ENCODE results near the gene RALGAPB.
"Not testable (repeated sequence)": the region's sequence is repeated elsewhere in the genome, so short reads cannot be mapped to it uniquely, and the experiment has no call there.

The RALGAPB gene

DNA sequence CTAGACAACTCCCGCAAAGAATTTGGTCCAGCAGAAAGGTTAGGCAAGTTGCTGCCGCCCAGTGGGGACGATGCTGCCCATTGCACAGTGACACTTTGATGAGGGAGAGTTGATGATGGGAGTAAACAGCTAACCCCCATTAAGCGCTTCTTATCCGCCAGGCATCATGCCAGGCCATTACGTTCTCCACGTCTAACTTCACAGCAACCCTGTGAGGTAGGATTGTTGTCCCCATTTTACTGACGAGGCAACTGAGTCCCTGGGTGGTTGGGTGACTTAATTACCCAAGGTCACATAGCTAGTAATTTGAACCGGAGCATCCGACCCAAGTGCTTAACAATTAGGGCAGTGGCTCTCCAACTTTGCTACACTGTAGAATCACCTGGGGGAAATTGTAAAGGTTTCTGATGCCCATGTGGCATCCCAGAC is 738 bp downstream of the RALGAPB start:
- no peaks in the 10 kb centered on the region for H3K36me3 ChIP-seq (ENCODE audit: control insufficient read depth, insufficient read depth, low read length)
- peak overlapping the region; percentile 67 for H3K9ac ChIP-seq (ENCODE audit: low read length)
- H3K27ac ChIP-seq (ENCODE audit: low read depth, low read length), result no peak overlapping the region
- no peaks in the 10 kb centered on the region for H3K27me3 ChIP-seq (ENCODE audit: control insufficient read depth, insufficient read depth, low read length)
- peak overlapping the region; percentile 96 for H3K4me3 ChIP-seq (ENCODE audit: low read length)
- H3K4me1 ChIP-seq (ENCODE audit: control insufficient read depth, insufficient read depth, low read length), result peaks cover 11% of the 10 kb centered on the region

DNA sequence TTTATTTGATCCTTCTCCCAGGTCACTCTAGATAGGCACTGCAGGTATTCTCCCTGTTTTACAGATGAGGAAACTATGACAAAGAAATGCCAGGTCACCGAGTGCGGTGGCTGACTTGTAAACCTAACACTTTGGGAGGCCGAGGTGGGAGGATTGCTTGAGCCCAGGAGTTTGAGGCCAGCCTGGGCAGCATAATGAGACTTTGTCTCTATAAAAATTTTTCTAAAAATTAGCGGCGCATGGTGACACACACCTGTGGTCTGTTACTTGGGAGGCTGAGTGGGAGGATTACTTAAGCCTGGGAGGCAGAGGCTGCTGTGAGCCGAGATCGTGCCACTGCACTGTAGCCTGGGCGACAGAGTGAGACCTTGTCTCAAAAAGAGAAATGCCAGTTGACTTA is 5.1 kb downstream of the RALGAPB start:
- Histone ChIP-seq H3K9ac (ENCODE audit: low read length) (no peak overlapping the region), H3K4me1 (ENCODE audit: control insufficient read depth, insufficient read depth, low read length) (peaks cover 7% of the 10 kb centered on the region), H3K27ac (ENCODE audit: low read depth, low read length) (no peak overlapping the region), H3K4me3 (ENCODE audit: low read length) (no peak overlapping the region), H3K27me3 (ENCODE audit: control insufficient read depth, insufficient read depth, low read length) (no peaks in the 10 kb centered on the region), H3K36me3 (ENCODE audit: control insufficient read depth, insufficient read depth, low read length) (no peaks in the 10 kb centered on the region)

DNA sequence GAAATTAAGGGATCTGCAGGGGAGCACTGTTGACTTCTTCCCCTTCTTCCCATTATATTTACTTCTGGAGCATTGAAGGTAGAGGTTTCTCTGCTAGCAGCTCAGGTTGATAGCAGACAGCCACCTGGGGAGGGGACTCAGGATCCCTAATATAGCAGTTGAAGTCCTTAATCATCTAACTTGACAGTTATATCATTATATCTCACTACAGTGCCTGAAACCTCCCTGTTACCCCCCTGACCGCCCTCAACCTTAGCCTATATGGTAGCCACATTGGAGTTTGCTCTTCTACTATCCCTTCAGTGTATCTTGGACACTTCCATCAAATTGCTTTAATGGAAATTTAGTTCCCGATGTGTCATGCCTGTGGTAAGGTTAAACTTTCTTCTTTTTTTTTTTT is 7.0 kb downstream of the RALGAPB start:
- H3K4me1 ChIP-seq (ENCODE audit: control insufficient read depth, insufficient read depth, low read length), result no peaks in the 10 kb centered on the region
- no peaks in the 10 kb centered on the region for H3K27me3 ChIP-seq (ENCODE audit: control insufficient read depth, insufficient read depth, low read length)
- no peak overlapping the region for H3K9ac ChIP-seq (ENCODE audit: low read length)
- H3K4me3 ChIP-seq (ENCODE audit: low read length), result no peak overlapping the region
- no peaks in the 10 kb centered on the region for H3K36me3 ChIP-seq (ENCODE audit: control insufficient read depth, insufficient read depth, low read length)
- no peak overlapping the region for H3K27ac ChIP-seq (ENCODE audit: low read depth, low read length)

DNA sequence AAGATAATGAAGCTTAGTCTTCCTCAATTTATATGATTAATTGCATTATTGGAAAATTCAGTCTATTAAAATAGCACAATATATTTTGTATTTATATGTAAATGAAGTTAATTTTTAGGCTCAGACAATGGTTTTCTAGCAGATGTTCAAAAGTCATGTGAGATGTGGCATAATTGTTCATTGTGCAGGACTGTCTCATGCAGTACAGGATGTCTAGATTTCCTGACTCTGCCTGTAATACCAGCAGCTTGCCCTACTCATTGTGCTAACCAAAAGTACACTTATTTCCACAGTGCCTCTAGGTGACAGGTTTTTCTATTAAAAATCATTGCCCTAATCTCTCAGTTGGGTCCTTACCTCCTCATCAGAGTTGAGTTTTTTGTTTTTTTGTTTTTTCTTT is 12.4 kb downstream of the RALGAPB start:
- no peaks in the 10 kb centered on the region for H3K4me1 ChIP-seq (ENCODE audit: control insufficient read depth, insufficient read depth, low read length)
- no peaks in the 10 kb centered on the region for H3K27me3 ChIP-seq (ENCODE audit: control insufficient read depth, insufficient read depth, low read length)
- no peak overlapping the region for H3K4me3 ChIP-seq (ENCODE audit: low read length)
- no peak overlapping the region for H3K27ac ChIP-seq (ENCODE audit: low read depth, low read length)
- peaks cover 7% of the 10 kb centered on the region for H3K36me3 ChIP-seq (ENCODE audit: control insufficient read depth, insufficient read depth, low read length)
- no peak overlapping the region for H3K9ac ChIP-seq (ENCODE audit: low read length)

DNA sequence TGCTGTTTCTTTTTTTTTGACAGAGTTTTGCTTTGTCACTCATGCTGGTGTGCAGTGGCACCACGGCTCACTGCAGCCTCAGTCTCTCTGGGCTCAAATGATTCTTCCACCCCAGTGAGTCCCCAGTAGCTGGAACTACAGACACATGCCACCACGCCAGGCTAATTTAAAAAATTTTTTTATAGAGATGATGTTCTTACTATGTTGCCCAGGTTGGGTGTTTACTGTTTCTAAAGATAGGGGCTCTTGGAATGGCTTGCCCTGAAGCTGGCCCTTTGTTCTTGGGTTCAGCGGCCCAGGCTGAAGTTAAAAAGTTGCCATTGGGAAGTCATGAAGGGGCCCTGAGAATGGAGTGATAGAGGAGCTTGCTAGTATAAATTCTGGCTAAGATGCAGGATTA is 16.5 kb downstream of the RALGAPB start:
- Histone ChIP-seq H3K27ac (ENCODE audit: low read depth, low read length) (no peak overlapping the region), H3K36me3 (ENCODE audit: control insufficient read depth, insufficient read depth, low read length) (peaks cover 13% of the 10 kb centered on the region), H3K9ac (ENCODE audit: low read length) (no peak overlapping the region), H3K27me3 (ENCODE audit: control insufficient read depth, insufficient read depth, low read length) (no peaks in the 10 kb centered on the region), H3K4me1 (ENCODE audit: control insufficient read depth, insufficient read depth, low read length) (no peaks in the 10 kb centered on the region), H3K4me3 (ENCODE audit: low read length) (no peak overlapping the region)

DNA sequence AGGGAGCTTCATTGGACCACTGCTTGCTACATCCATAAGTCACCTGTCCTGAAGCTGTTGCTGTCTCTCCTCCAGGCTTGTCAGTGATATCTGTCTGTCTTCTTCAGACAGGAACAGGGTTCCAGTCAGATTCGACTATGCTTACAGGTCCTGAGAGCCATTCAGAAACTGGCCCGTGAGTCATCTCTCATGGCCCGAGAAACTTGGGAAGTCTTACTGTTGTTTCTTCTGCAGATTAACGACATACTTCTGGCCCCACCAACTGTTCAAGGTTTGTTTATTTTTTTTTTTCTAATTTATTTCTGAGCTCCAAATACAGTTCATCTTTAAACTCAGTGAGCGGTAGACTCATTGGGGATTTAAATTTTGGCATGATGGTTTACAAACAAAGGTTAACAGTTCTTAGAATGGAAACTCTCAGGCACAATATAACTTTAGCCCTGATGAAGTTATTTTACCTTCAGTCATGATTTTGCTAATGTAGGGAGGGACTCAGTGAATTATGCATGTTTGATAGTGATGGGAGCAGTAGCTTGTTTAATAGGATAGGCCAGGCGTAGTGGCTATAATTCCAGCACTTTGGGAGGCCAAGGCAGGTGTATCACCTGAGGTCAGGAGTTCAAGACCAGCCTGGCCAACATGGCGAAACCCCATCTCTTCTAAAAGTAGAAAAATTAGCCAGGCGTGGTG is 24.7 kb downstream of the RALGAPB start:
- Histone ChIP-seq H3K36me3 (ENCODE audit: control insufficient read depth, insufficient read depth, low read length) (peaks cover 27% of the 10 kb centered on the region), H3K27ac (ENCODE audit: low read depth, low read length) (no peak overlapping the region), H3K4me1 (ENCODE audit: control insufficient read depth, insufficient read depth, low read length) (no peaks in the 10 kb centered on the region)

DNA sequence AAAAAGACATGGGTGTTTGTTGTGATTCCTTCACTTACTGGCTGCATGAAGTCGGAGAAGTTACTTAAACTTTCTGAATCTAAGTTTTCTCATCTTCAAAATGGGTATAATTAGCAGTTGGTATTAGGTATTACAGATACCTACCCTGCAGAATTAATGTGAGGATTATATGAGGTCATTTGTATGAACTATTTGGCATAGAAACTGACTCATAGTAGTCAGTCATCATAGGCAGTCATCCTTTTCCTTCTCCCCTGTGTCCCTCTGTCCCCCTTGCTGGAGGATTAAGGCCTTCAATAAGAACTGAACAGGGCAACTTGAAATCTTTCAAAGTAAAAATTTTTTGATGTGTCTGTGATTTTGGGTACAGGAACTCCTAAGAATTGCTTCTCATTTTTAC is 26.3 kb downstream of the RALGAPB start:
- no peak overlapping the region for H3K4me3 ChIP-seq (ENCODE audit: low read length)
- H3K27ac ChIP-seq (ENCODE audit: low read depth, low read length), result no peak overlapping the region
- no peak overlapping the region for H3K9ac ChIP-seq (ENCODE audit: low read length)
- peaks cover 21% of the 10 kb centered on the region for H3K36me3 ChIP-seq (ENCODE audit: control insufficient read depth, insufficient read depth, low read length)
- H3K27me3 ChIP-seq (ENCODE audit: control insufficient read depth, insufficient read depth, low read length), result no peaks in the 10 kb centered on the region
- H3K4me1 ChIP-seq (ENCODE audit: control insufficient read depth, insufficient read depth, low read length), result no peaks in the 10 kb centered on the region

More for the DNA sequence above, 24.7 kb downstream of the RALGAPB start:
- no peak overlapping the region for H3K4me3 ChIP-seq (ENCODE audit: low read length)
- H3K9ac ChIP-seq (ENCODE audit: low read length), result no peak overlapping the region
- no peaks in the 10 kb centered on the region for H3K27me3 ChIP-seq (ENCODE audit: control insufficient read depth, insufficient read depth, low read length)

DNA sequence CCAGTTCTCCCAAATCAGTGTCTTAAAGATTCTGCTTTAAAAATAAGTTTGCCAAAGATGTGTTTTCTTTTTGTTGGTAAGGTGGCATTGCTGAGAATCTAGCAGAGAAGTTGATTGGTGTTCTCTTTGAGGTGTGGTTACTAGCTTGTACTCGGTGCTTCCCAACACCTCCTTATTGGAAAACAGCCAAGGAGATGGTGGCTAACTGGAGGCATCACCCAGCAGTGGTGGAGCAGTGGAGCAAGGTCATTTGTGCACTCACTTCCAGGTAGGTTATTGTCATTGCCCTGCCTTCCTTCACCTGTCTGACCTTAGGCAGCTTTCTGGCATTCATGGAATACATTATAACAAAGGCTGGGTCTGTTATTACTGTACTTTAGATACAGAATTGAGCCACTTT is 26.7 kb downstream of the RALGAPB start:
- H3K36me3 ChIP-seq (ENCODE audit: control insufficient read depth, insufficient read depth, low read length), result peaks cover 21% of the 10 kb centered on the region
- H3K4me3 ChIP-seq (ENCODE audit: low read length), result no peak overlapping the region
- H3K27ac ChIP-seq (ENCODE audit: low read depth, low read length), result no peak overlapping the region
- no peaks in the 10 kb centered on the region for H3K4me1 ChIP-seq (ENCODE audit: control insufficient read depth, insufficient read depth, low read length)
- no peaks in the 10 kb centered on the region for H3K27me3 ChIP-seq (ENCODE audit: control insufficient read depth, insufficient read depth, low read length)
- H3K9ac ChIP-seq (ENCODE audit: low read length), result no peak overlapping the region

DNA sequence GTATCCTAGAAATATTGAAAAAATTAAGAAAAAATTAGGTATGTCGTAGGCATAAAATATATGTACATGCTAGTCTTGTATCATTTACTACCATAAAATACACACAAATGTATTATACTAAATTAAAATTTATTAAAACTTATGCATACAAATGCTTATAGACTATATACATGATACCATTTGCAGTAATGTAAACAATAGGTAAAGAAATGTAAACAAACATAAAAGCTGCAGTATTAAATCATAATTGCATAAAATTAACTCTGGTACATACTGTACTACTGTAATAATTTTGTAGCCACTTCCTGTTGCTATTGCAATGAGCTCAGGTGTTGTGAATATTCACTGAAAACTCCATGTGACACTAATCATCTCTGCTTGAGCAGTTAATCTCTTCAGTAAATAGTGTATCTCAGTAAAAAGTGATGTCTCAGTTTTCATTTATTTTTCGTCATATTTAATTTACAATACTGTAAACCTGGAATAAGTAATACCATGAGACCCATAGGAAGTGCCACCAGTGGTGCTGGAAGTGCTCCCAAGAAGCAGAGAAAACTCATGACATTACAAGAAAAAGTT is 29.3 kb downstream of the RALGAPB start:
- H3K27me3 ChIP-seq (ENCODE audit: control insufficient read depth, insufficient read depth, low read length), result no peaks in the 10 kb centered on the region
- H3K4me3 ChIP-seq (ENCODE audit: low read length), result no peak overlapping the region
- peaks cover 24% of the 10 kb centered on the region for H3K36me3 ChIP-seq (ENCODE audit: control insufficient read depth, insufficient read depth, low read length)
- no peak overlapping the region for H3K9ac ChIP-seq (ENCODE audit: low read length)
- no peak overlapping the region for H3K27ac ChIP-seq (ENCODE audit: low read depth, low read length)
- no peaks in the 10 kb centered on the region for H3K4me1 ChIP-seq (ENCODE audit: control insufficient read depth, insufficient read depth, low read length)

DNA sequence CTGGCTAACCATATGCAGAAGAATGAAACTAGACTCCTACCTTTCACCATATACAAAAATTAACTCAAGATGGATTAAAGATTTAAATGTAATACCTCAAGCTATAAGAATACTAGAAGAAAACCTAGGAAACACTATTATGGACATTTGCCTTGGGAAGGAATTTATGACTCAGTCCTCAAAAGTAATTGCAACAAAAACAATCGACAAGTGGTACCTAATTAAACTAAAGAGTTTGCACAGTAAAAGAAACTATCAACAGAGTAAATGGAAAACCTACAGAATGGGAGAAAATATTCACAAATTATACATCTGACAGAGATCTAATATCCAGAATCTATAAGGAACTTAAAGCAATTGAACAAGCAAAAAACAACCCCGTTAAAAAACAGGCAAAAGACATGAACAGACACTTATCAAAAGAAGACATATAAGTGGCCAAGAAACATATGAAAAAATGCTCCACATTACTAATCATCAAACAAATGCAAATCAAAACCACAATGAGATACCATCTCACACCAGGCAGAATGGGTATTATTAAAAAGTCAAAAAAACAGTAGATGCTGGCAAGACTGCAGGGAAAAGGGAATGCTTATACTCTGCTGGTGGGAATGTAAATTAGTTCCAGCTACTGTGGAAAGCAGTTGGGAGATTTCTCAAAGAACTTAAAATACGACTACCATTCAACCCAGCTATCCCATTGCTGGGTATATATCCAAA is 31.9 kb downstream of the RALGAPB start:
- no peak overlapping the region for H3K4me3 ChIP-seq (ENCODE audit: low read length)
- H3K9ac ChIP-seq (ENCODE audit: low read length), result no peak overlapping the region
- H3K27ac ChIP-seq (ENCODE audit: low read depth, low read length), result no peak overlapping the region
- no peaks in the 10 kb centered on the region for H3K27me3 ChIP-seq (ENCODE audit: control insufficient read depth, insufficient read depth, low read length)
- H3K36me3 ChIP-seq (ENCODE audit: control insufficient read depth, insufficient read depth, low read length), result peaks cover 17% of the 10 kb centered on the region
- no peaks in the 10 kb centered on the region for H3K4me1 ChIP-seq (ENCODE audit: control insufficient read depth, insufficient read depth, low read length)

DNA sequence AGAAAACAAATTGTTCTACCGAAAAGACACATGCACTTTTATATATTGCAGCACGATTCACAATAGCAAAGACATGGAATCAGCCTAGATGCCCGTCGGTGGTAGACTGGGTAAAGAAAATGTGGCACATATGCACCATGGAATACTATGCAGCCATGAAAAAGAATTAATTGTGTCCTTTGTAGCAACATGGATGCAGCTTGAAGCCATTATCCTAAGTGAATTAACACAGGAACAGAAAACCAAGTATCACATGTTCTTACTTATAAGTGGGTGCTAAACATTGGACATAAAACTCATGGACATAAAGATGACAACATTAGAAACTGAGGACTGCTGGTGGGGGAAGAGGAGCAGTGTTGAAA is 32.4 kb downstream of the RALGAPB start:
- no peak overlapping the region for H3K4me3 ChIP-seq (ENCODE audit: low read length)
- H3K27ac ChIP-seq (ENCODE audit: low read depth, low read length), result no peak overlapping the region
- no peak overlapping the region for H3K9ac ChIP-seq (ENCODE audit: low read length)
- H3K4me1 ChIP-seq (ENCODE audit: control insufficient read depth, insufficient read depth, low read length), result no peaks in the 10 kb centered on the region
- H3K36me3 ChIP-seq (ENCODE audit: control insufficient read depth, insufficient read depth, low read length), result peaks cover 19% of the 10 kb centered on the region
- no peaks in the 10 kb centered on the region for H3K27me3 ChIP-seq (ENCODE audit: control insufficient read depth, insufficient read depth, low read length)

DNA sequence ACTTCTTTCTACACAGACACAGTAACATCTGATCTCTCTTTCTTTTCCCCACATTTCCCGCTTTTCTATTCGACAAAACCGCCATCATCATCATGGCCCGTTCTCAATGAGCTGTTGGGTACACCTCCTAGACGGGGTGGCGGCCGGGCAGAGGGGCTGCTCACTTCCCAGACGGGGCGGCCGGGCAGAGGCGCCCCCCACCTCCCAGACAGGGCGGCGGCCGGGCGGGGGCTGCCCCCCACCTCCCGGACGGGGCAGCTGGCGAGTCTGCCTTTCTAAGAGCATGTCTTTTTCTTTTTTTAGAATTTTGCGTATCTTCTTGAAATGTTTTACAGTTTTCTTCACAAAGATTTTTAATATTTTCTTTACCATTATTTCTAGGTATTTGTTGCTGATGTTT is 39.1 kb downstream of the RALGAPB start:
- H3K4me3 ChIP-seq (ENCODE audit: low read length); H3K9ac ChIP-seq (ENCODE audit: low read length); H3K4me1 ChIP-seq (ENCODE audit: control insufficient read depth, insufficient read depth, low read length); H3K27me3 ChIP-seq (ENCODE audit: control insufficient read depth, insufficient read depth, low read length); H3K27ac ChIP-seq (ENCODE audit: low read depth, low read length): not testable (repeated sequence)
- peaks cover 12% of the 10 kb centered on the region for H3K36me3 ChIP-seq (ENCODE audit: control insufficient read depth, insufficient read depth, low read length)

DNA sequence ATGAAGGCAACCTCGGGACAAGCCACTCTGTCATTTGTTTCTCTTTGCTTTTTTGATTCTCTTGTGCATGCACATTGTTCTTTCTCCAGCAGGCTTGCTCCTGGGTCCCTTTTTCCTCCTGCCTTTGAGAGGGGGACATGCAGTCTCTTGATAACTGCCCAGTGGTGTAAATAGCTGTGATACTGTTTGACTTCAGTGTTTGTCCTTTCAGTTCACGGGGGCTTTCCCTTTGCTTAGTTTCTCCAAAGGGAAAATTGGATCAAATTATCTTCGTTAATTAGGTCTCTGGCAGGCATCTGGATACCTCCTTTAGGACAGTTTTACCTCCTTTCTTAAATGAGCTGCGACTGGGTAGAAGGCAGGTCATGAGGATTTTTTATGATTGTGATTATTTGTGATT is 41.5 kb downstream of the RALGAPB start:
- Histone ChIP-seq H3K9ac (ENCODE audit: low read length) (no peak overlapping the region), H3K27ac (ENCODE audit: low read depth, low read length) (no peak overlapping the region), H3K4me3 (ENCODE audit: low read length) (no peak overlapping the region), H3K4me1 (ENCODE audit: control insufficient read depth, insufficient read depth, low read length) (peaks cover 4% of the 10 kb centered on the region), H3K27me3 (ENCODE audit: control insufficient read depth, insufficient read depth, low read length) (no peaks in the 10 kb centered on the region), H3K36me3 (ENCODE audit: control insufficient read depth, insufficient read depth, low read length) (peaks cover 9% of the 10 kb centered on the region)
